NCI-H1048 (cell line): ENCODE results near the gene IL17D.
A peak's percentile ranks its signal among the peaks of the same experiment; 100 is the strongest.

Experiments
- DNase-seq: peaks from one replicate; lab custom pipeline; 2025; lab: John Stamatoyannopoulos, UW

The IL17D gene

DNA sequence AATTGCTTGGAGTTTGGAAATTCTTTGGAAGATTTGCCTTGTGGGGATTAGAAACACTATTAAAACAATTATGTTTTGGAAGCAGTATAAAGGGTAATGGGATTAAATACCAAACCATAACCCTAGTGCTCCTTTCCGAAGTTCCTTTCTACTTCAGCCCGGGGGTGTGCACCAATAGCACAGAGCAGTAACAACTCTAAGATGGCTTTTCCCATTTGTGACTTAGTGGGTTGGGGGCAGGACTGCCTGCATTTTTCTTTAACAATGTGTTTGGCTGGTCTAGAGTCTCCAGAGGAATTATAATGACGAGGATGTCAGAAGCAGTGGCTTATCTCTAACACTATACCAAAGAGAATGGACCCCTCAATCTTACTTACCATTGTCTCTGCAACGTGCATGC is 11.9 kb upstream of the IL17D start:
- DNase-seq: no peak

GRCh38 chr13:20696073-20696472 is 7.4 kb upstream of the IL17D start:
- no peak for DNase-seq

DNA sequence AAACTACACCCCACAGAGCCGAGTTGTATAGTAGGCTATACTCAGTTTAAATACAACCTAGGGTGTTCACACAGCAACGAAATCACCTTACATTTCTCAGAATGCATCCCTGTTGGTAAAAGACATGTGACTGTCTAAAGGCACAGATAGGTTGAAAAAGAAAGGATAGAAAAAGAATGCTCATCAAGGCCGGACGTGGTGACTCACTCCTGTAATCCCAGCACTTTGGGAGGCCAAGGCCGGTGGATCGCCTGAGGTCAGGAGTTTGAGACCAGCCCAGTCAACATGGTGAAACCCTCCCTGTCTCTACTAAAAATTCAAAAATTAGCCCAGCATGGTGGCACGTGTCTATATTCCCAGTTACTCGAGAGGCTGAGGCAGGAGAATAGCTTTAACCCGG is 3.8 kb upstream of the IL17D start:
- DNase-seq: no peak

GRCh38 chr13:20700288-20700687 is 3.2 kb upstream of the IL17D start:
- DNase-seq: no peak

GRCh38 chr13:20701461-20701860 is 2.0 kb upstream of the IL17D start:
- no peak for DNase-seq

- no peak for DNase-seq
These were observed 977 bp upstream of the IL17D start for GRCh38 chr13:20702530-20702914.

- DNase-seq: peak; percentile 59
These were observed 420 bp downstream of the IL17D start for GRCh38 chr13:20703780-20704458.

DNA sequence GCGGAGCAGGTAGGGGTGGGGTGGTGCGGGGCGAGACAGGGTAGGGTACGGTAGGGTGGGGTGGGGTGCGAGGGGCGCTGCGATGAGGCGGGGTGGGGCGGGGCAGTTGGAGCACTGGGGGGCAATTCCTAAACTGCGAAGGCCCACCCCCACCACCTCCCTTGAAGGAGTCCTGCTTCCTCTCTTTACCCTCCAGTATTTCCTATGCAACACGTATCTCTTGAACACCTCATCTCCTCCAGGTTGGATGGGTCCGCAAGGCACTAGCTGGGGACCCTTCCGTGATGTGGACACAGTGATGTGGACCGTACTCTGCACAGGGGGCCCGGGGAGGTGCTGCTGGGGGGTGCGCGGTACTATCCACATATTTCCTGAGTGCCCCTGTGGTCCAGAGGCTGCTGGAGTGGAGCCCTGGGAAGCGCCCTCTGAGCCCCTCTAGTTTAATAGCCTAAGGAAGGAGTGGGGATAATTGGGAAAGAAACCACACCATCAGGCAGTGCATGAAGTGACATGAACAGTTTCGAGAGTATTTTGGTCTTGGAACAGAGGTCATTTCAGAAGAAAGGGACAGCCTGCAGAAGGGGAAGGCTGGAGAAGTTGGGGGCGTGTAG is 1.1 kb downstream of the IL17D start:
- DNase-seq: no peak

- DNase-seq: no peak
These were observed 3.2 kb downstream of the IL17D start for GRCh38 chr13:20706661-20707060.

GRCh38 chr13:20708216-20708615 is 4.7 kb downstream of the IL17D start:
- DNase-seq: no peak

DNA sequence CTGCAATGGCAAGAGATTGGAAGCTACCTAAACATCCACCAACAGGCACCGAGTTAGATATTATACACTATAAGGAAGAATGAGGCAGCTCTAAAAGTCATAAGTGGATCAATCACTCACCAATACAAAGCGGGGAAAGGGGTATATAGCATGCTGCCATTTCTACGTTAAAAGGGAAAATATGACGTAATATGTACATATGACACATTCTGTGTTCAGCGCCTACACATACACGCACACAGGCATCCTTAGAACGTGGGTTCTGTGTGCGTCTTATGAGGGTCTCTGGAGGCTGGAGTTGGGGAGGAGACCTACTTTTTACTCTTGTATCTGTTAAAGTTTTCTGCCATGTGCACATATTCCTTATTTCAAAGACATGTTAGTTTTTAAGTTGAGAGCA is 5.9 kb downstream of the IL17D start:
- no peak for DNase-seq

GRCh38 chr13:20709782-20710181 is 6.3 kb downstream of the IL17D start:
- no peak for DNase-seq

DNA sequence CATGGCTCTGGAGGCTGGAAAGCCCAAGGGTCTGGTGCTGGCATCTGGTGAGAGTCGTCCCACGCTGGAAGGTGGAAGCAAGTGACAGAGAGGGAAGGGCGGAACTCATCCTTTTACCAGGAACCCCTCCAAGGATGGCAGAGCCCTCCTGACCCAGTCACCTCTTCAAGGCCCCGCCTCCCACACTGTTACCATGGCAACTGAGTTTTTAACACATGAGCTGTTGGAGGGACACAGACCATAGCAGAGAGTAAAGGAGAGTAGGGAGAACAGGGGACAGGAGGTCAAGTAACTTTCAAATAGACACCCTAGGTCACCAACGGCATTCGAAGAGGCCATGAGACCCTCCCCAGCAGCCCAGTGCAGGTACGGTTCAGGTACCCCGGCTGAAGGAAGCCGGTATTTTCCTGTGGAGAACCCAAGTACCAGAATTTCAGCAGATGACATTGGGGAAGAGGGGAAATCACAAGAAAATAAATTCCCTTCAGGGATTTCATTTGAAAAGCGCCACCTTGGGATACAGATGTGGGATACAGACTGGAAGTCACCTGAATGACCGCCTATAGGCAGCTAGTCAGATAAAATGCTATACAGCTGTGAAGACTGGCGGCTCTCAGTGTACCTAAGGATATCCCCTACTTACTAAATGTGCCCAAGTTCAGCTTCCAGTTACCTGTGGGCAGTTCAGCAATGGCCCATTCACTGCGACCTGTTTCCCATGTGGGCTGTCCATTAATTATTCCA is 8.0 kb downstream of the IL17D start:
- DNase-seq: no peak

- no peak for DNase-seq
These were observed 9.5 kb downstream of the IL17D start for GRCh38 chr13:20713014-20713376.

DNA sequence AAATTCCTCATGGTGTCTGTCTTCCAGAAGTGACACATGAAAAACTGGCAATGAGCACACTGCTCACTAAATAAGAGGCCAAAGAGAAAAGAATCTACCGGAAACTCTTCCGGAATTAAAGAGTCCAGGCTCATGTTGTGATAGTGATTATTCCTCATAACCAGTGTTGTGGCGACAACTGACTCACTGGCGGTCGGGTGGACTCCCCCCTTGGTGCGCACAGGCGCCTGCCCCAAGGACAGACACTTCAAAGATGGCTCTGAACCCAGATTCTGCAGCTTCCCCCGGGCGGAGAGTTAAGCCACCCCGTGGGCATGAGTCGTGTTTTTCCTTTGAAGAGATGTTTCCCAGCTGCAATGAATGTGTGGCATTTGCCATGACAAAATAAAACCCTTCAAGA is 10.3 kb downstream of the IL17D start:
- no peak for DNase-seq

DNA sequence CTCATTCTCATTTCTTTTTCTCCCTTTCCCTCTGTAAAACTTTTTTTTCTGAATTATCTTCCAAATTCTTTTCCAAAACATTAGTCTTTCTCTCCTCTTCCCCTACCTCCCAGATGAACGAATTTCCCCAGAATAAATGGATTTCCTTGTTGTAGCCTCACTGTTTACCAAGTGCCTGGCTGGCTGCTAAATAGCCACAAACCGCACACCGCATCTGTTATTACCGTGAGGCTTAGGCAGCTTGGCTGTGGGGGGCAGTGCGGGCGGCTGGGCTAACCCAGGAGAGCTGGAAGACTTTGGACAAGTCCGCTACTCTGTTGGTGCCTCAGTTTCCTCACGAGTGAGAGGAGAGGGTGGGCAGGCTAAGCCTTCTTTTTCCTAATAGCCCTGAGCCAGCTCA is 10.7 kb downstream of the IL17D start:
- DNase-seq: no peak

- no peak for DNase-seq
These were observed 11.2 kb downstream of the IL17D start for GRCh38 chr13:20714563-20715329.

DNA sequence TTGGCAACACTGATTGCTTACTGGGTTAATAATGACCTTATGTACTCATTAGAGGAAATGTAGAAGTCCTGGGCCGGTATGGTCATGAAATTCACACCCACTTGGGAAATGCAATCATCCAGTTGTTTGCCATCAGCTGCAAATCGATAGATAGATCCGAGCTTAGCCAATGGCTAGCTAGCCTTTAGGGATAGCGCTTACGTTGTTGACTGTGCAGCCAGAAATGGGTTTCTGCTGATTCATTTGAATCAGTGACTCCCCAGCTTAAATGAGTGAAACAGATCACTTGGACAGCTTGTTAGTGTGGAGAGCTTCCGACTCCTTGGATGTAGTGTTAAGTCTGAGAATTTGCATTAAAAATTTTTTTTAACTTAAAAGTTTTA is 11.8 kb downstream of the IL17D start:
- DNase-seq: no peak

GRCh38 chr13:20716951-20717350 is 13.5 kb downstream of the IL17D start:
- no peak for DNase-seq

DNA sequence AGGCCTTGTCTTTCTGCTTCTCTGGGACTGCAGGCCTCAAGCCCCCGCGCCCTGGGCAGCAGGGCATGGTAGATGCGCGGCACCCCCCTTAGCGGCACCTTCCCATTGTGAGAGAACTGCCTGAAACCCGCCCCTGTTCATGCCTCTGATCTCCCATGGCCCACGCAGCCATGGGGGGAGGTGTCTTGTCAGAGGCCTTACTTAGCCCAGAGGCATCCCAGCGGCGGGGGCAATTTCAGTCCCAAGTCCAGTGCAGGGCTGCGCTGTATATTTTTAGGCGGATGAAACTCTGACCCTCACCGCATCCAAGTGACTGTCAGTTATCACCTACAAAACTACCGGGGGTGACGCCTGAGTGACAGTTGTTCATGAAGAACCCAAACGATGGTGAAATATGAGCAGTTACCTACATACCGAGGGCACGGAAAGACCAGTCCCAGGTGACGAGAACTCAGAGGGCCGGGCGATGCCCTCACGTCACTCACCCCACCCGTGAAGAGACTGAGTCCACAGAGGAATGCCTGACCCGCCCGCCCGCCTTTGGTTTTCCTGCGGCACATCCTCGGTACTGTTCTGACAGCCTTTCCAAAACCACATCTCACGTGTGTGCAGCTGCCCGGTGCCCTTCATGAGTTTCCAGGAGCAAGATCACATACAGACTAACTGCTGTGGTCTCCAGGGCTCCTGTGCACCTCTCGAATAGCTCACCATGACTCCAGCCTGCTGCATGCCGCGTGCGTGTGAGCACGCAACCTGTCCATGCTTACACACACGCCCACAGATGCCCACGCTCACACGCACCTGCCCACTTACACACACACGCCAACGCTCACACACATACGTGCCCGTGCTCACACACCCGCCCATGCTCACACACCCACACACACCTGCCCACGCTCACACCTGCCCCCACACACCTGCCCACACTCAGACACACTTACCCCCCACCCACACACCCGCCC is 14.4 kb downstream of the IL17D start:
- no peak for DNase-seq

DNA sequence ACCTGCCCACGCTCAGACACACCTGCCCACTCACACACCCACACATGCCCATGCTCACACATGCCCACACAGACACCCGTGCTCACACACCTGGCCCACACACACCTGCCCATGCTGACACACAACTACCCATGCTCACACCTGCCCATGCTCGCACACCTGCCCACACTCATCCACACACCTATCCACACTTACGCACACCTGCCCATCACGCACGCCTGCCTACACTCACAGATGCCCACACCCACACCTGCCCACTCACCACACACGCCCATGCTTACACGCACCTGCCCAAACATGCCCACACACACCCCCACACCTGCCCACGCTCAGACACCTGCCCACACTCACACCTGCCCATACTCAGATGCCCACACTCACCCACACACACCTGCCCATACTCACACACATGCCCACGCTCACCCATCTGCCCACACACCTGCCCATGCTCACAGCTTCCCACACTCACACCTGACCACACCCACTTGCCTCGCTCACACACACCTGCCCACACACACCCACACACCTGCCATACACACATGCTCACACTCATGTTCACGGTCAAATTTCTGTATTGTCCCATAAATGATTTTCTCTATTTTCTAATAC is 15.6 kb downstream of the IL17D start:
- no peak for DNase-seq
